Islet precursor cell (in vitro differentiated cells): Measurements from ENCODE around the gene FEV.
A peak's percentile ranks its signal among the peaks of the same experiment; 100 is the strongest.
"Not testable (repeated sequence)": the region's sequence is repeated elsewhere in the genome, so short reads cannot be mapped to it uniquely, and the experiment has no call there.

Source experiments
- DNase-seq: peaks from one replicate; pipeline ENCODE4 v3.0.0-alpha.2; 2018

Gene FEV

DNA sequence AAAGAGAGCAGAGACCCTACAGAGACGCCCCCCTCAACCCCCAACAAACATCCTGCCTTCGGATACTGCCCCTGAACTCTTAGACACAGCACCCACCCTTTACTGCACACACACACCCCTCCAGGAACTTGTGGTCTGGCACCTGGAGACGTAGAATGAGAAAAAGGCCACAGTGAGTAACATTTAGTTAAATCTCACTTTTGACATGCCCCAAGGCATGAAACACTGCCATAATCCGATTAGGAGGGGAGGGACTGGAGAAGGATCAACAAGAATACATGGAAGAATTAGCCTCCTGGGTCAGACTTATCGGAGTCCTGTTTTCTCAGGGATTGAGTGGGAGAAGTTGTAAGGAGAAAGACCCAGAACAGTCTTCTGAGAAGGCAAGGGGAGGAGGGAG, 21.4 kb downstream of the FEV start:
- DNase-seq: no peak

DNA sequence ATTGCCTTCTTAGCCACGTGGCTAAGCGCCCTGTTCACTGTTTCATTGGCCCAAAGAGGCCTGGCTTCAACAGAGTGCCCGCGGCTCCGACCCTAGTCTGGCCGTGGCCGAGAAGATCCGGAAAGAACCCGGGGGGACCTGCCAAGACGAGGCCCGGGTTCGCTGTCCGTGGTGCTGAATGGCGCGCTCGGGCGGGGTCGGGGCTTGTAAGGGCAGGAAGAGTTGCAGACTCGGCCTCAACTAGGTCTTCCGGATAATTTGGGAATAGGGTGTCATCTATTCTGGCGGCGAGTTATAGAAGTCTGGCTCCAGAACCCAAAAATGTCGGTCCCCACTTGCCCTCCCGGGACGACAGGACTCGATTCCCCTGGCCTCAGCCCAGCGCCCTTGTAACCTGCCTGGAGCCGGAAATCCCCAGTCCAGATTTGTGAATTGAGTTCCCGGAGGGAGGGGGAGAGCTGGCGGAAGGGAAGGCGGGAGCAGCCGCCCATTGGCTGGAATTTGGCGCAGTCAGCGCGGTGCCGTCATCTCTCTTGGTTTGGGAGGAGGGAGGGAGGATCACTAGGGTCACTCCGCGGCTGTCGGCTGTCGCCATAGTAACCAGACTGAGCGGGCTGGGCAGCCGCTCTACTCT, 22.0 kb downstream of the FEV start:
- peak; percentile 98 for DNase-seq

DNA sequence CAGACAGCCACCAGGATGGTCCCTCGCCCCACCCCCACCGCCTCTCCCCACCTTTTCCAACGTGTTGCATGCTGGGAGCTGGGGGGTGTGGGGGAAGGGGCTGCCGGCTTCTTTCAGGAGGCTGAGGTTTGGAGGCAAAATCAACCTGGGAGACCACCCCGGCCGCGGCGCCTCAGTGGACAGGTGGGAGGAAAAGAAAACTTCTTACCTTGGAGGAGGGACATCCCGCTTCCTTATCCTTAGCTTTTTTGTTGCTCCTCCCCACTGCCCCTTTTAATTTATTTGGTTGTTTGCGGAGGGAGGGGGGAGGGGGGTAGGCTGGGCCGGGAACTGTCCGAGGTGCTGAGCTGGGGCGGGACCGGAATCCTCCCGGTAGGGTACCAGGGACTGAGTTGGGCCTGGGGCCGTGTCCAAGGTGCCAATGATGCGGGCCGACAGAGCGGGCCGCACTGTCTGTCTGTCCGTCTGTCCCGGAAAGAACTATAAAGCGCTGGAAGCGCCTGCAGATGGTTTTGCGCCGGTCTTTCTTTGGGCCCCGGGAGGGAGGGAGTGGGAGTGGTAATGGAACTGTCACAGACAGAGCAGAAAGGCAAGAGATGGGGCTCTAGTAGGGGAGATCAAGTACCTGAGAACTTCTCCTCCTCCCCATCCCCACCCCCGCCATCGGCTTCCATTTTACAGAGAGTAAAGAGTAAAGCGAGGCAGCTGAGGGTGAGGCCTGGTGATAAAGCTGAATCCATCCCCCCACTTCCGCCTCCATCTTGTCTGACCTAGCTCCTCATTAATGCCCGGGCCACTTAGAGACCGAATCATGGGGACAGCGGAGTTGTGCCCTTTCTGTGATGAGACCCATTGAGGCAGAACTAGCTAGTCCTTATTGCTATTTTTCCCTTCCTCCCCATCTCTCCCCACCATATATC, 23.1 kb downstream of the FEV start:
- peak; percentile 66 for DNase-seq

DNA sequence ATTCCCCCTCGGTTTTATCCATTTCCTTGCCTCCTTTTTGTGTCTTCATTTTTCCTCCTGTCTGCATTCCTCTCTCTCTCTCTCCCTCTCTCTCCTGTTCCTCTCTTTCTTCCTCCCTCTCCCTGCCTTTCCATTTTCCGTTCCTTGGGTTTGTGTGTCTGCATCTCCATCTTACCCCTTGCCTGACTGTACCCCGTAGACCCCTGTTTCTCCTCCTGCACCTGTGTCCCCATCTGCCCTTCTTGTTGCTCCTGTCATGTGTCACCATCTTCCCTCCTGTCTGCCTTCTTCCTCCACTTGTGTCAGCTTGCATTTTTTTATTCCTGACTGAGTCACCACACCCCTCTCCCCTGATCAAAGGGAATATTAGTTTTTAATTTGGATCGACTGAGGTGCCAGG, 23.8 kb downstream of the FEV start:
- DNase-seq: no peak

DNA sequence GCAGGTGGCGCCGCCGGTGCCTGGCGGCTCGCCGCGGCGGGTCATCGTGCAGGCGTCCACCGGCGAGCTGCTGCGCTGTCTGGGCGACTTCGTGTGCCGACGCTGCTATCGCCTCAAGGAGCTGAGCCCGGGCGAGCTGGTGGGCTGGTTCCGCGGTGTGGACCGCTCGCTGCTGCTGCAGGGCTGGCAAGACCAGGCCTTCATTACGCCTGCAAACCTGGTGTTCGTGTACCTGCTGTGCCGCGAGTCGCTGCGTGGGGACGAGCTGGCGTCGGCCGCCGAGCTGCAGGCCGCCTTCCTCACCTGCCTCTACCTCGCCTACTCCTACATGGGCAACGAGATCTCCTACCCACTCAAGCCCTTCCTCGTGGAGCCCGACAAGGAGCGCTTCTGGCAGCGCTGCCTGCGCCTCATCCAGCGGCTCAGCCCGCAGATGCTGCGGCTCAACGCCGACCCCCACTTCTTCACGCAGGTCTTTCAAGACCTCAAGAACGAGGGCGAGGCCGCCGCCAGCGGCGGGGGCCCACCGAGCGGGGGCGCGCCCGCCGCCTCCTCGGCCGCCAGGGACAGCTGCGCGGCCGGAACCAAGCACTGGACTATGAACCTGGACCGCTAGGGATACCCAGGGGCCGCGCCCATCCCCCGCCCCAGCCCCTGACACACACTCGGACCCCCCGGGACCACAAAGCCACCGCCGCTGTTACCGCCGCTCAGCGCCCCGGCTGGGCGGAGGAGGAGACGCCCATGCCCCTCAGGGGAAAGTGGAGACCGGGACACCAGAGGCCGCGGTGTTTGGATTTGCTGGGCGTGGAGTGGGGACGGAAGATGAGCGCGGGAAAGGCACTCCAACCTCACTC, 24.4 kb downstream of the FEV start:
- DNase-seq: no peak

DNA sequence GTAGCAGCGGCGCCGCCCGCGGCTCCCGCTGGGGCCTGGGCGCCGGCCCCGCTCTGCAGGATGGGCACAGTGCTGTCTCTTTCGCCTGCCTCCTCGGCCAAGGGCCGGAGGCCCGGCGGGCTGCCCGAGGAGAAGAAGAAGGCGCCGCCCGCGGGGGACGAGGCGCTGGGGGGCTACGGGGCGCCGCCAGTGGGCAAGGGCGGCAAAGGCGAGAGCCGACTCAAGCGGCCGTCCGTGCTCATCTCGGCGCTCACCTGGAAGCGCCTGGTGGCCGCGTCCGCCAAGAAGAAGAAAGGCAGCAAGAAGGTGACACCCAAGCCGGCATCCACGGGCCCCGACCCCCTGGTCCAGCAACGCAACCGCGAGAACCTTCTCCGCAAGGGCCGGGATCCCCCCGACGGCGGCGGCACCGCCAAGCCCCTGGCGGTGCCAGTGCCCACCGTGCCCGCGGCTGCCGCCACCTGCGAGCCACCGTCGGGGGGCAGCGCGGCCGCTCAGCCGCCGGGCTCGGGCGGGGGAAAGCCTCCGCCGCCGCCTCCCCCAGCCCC, 25.1 kb downstream of the FEV start:
- no peak for DNase-seq

DNA sequence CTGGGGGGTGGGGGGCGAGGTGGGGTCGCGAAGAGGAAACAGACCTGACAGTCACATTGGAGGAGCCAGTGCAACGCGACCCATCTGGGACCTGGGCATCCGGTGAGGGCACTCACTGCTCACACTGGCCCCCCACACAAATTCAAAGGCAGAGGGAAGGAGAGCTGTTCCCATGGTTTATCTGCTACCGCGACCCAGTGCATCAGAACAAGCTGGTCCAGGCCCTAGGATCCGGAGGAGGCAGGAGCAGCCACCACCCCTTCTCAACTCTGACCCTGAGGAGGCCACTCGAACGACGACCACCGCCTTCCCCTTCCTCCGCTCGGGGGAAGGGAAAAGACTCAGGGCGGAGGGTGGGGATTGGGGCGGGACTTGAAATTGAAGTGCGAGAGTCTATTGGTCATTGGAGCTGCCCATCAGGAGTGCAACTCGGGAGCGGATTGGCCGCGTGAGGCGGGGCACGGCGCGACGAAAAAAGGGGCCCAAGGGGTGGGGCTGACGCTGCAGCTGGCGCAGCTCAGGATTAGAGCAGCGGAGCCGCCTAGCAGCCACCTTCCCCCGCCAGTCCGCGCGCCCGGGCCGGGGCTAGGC, 25.7 kb downstream of the FEV start, which contains the start of gene CDK5R2:
TSS of gene CDK5R2 (plus strand) at position 526 of the 591 bp plus-strand sequence. CDS start 155 bp downstream, outside the sequence.
- DNase-seq: peak; percentile 94

DNA sequence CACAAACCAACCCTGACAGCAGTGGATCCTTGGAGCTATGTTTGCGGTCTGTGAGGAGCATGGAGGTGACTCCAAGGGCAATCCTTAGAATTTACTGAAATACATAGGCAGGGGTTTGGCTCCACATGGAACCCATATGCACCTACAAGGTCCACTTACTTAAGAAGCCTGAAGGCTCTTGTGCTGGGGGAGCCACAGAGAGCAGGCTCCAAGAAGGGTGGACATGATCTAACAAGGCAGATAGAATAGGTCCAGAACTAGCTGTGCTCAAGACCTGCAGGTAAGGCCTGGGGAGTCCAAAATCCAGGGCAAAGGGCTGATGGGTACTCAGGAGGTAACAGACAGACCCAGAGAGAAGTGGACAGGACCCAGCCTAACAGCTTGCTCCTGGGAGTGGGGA, 26.7 kb downstream of the FEV start:
- no peak for DNase-seq

DNA sequence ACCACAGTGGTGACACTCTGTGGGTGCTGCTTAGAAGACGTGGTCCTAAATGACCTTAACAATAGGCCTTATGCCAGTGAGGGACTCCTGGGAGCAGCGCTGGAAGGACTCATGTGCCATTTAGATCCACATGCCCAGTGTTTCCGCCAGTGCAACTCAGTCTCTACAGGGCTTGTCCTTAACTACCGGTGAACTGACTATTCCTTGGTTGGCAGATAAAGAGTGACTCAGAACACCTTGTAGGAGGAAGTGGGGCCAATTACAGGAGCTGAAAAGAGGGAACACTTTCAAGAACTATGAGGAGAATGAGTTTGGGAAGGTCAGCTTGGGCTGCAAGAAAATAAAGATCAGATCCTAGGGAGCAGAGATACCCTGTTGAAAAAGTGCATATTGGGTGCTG, 27.3 kb downstream of the FEV start:
- DNase-seq: no peak

DNA sequence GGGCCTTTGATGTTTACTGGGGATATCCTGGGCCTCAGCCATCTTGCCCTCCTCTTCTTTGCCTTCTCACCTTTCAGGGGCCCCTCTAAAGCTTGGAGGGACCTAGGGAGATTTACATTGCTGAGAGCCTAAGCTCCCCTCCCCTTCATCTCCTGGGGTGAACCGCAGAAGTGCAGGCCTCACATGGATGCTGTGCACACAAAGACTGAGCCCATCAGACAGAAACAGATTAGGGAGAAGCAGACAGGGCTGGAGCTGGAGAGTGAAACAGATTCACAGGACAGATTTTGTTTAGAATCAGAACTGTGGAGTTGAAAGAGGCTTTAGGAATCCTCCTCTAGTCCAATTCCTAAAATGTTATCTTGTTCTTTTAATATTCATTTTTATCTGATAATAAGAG, 28.9 kb downstream of the FEV start:
- DNase-seq: no peak

DNA sequence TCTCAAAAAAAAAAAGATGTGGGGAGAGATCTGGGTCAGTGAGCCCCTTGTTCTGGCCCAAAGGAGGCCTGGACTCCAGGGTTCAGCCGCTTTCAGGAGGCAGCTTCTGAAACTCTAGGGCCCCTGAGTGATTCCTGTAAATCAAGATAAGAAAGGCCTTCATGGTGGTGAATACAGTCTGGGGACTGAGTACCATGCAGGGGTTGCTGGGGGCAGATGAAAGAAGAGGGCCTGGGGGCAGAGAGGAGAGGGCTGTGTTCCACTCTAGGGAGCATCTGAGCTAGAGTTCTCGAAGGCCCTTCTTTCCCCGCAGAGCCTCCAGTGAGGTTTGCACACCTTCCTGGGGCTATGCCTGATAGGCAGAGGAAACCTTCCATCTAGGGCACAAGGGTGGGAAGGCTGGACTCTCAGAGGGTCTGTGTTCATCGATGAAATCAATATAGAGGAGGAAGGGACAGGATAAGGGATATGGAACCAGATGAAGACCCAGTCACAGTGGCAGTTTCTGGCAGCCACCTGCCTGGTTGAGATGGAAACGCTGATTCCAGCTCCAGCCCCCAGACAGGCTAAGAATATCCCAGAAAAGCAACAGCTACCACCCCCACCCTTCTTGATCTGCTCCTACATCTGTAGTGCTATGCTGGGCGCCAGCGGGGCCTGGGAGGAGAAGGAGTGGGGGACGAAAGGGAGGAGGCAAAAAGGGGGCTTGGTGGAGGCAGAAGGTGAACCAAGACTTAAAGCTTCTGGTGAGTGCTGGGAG, 30.3 kb downstream of the FEV start:
- no peak for DNase-seq

DNA sequence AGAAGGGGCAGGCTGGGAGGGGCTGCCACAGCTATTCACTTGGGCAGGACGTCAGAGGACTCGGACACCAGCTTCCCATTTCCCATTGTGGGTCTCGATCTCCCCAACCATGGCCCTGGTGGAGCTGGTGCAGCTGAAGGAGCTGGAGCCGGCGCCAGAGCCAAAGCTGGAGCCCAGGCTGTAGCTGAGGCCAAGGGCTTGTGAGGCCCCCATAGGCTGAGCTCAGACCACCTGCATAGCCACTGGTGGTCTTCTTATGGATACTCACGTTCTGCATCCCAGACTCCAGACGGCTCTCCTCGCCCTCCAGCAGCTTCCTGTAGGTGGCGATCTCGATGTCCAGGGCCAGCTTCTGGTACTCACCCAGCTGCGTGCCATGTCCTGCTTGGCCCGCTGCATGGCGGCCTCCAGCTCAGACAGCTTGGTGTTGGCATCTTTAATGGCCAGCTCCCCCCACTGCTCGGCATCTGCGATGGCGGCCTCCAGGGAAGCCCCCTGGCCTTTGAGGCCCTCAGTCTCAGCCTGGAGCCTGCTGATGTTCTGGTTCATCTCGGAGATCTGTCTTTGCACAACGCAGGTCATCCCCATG, 31.5 kb downstream of the FEV start:
- no peak for DNase-seq

DNA sequence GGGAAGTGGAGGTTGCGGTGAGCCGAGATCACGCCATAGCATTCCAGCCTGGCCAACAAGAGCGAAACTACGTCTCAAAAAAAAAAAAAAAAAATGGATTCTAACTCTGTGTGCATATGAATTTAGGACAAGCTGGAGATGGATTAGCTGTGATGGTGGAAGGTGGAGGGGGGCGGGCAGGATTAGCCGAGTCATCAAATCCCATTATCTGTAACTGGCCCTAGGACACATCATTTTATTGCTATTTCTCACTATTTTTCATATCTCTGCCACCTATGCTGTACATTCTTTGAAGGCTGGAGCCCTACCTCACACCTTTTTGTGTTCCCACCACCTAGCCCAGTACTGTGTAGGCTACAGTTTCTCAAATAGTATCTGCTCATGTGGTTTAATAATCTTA, 32.8 kb downstream of the FEV start:
- DNase-seq: no peak

DNA sequence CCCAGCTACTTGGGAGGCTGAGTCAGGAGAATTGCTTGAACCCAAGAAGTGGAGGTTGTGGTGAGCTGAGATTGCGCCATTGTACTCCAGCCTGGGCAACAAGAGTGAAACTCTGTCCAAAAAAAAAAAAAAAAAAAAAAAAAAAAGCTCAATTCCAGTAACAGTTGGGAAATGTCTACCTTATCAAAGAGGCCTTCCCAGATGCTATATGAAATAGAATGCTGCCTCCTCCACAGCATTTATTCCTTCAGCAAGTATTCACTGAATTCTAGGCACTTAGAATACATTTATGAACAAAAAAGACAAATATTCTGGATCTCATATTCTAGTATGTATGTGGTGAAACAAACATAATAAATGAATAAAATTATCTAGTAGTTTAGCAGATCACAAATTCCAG, 38.4 kb downstream of the FEV start:
- no peak for DNase-seq

DNA sequence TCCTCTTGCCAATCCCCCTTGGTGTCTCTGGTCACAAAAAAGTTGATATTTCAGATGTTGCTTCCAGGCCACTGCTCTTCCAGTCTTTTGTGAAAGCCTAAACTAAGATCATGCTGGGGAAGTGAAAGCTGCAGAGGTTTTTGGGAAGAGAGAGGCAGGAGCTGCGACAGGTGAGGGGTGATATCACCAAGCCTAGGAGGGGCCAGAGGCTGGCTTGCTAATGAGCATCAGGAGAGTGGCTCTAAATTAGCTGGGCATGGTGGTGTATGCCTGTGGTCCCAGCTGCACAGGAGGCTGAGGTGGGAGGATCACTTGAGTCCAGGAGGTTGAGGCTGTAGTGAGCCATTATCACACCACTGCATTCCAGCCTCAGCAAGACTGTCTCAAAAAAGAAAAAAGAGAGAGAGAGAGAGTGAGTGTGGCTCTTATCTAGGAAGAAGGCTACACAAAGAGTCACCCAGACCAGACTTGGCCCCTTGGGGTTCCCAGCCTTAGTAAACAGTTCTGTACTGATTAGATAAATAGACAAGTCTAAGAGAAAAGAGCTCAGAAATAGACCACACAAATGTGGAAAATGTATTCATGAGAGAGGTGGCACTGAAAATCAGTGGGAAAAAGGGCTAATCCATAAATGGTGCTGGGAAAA, 40.1 kb downstream of the FEV start:
- no peak for DNase-seq

DNA sequence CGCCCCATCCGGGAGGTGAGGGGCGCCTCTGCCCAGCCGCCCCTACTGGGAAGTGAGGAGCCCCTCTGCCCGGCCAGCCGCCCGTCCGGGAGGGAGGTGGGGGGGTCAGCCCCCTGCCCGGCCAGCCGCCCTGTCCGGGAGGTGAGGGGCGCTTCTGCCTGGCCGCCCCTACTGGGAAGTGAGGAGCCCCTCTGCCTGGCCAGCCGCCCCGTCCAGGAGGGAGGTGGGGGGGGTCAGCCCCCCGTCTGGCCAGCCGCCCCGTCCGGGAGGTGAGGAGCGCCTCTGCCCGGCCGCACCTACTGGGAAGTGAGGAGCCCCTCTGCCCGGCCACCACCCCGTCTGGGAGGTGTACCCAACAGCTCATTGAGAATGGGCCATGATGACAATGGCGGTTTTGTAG, 53.2 kb downstream of the FEV start:
- DNase-seq: not testable (repeated sequence)
